ENCODE results near the gene CCDC141. TPM values are rescaled to one million over a fixed set of nuclear protein-coding genes. Genes with fewer than 3 reads are reported as not detected.

Gene CCDC141, protein sequence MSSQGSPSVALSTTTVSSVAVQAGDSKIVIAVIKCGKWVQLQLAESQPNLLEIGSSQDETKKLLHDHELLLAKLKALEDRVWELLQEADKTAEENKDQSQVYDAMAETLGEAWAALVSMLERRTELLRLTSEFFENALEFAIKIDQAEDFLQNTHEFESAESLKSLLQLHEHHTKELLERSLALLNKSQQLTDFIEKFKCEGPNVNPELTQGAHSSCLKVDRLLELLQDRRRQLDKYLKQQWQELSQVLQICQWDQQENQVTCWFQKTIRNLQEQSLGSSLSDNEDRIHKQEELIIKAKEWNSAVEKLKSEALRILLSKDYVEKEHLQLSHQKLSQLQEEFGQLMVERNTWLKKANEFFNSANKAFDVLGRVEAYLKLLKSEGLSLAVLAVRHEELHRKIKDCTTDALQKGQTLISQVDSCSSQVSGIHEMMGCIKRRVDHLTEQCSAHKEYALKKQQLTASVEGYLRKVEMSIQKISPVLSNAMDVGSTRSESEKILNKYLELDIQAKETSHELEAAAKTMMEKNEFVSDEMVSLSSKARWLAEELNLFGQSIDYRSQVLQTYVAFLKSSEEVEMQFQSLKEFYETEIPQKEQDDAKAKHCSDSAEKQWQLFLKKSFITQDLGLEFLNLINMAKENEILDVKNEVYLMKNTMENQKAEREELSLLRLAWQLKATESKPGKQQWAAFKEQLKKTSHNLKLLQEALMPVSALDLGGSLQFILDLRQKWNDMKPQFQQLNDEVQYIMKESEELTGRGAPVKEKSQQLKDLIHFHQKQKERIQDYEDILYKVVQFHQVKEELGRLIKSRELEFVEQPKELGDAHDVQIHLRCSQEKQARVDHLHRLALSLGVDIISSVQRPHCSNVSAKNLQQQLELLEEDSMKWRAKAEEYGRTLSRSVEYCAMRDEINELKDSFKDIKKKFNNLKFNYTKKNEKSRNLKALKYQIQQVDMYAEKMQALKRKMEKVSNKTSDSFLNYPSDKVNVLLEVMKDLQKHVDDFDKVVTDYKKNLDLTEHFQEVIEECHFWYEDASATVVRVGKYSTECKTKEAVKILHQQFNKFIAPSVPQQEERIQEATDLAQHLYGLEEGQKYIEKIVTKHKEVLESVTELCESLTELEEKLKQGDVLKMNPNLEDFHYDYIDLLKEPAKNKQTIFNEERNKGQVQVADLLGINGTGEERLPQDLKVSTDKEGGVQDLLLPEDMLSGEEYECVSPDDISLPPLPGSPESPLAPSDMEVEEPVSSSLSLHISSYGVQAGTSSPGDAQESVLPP (N-terminal part only)
- under 0.01 and 0.10 TPM in 2 replicates for total RNA-seq

GRCh38 chr2:179049546-179050311 is at the start of gene CCDC141:
Gene CCDC141, minus strand, starts transcription at chr2:179050137. Its CDS starts 196 bp downstream, at chr2:179049941.

GRCh38 chr2:178807227-178808008 is 242.5 kb downstream of the CCDC141 start, which contains the start of gene TTN:
Gene TTN, minus strand, starts transcription at chr2:178807423. Its CDS starts 2,781 bp downstream, at chr2:178804642.

Other genes with a start within 250 kb of the CCDC141 start
- 2.6 and 3.3 TPM in 2 replicates for gene TTN, start 242.7 kb downstream of the CCDC141 start, total RNA-seq
- 36.3 and 36.7 TPM in 2 replicates for gene SESTD1, start 214.7 kb upstream of the CCDC141 start, total RNA-seq